Vagina (tissue), 2 donors: Measurements from ENCODE around the gene TXNRD2.

ENCODE experiments used
- POLR2A ChIP-seq, 2 donors: fragments of 450-650 bp; IDR thresholded peaks; one replicate each; pipeline ENCODE4 v1.6.1; 2017; ENCODE audit warnings: antibody characterized with exemption in 2 of 2, mild to moderate bottlenecking in 2 of 2, moderate library complexity in 2 of 2
- POLR2AphosphoS5 ChIP-seq, 2 donors: sonication (generic); formaldehyde crosslinking; IDR thresholded peaks; one replicate each; pipeline ENCODE4 v1.9.0; 2017; ENCODE audit warnings: antibody characterized with exemption in 2 of 2, mild to moderate bottlenecking in 2 of 2, low read depth in 1 of 2; ENCODE audit not compliant: insufficient read depth in 1 of 2
- TF ChIP-seq, protein P1 (sequence below), 3 experiments: fragments of 450-650 bp in 2 of 3; fragments of 200-600 bp in 1 of 3; sonication (generic) in 1 of 3; IDR thresholded peaks; one replicate each; pipeline ENCODE4 v1.5.1; 2017 to 2019; ENCODE audit warnings: antibody characterized with exemption in 3 of 3, mild to moderate bottlenecking in 2 of 3, moderate library complexity in 2 of 3

DNA sequence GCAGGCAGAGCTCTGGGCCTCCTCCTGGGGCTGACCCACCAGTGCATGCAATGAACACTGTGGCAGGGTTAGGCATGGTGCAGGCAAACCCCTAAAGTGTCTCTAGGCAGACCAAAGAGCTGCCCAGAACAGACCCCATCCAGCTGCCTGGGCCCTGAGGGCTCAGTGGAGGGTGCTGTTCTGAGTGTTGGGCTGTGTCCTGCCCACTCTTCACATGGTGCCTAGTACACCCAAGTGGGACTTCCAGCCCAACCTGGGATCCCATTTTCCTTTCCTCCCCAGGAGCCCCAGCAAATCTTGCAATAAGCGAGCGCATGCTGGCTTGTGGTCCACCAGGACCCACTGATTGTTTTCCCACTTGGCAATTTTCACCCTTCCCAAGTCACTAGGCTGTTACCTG is 48.6 kb upstream of the TXNRD2 start:
- TF ChIP-seq, protein P1, sequence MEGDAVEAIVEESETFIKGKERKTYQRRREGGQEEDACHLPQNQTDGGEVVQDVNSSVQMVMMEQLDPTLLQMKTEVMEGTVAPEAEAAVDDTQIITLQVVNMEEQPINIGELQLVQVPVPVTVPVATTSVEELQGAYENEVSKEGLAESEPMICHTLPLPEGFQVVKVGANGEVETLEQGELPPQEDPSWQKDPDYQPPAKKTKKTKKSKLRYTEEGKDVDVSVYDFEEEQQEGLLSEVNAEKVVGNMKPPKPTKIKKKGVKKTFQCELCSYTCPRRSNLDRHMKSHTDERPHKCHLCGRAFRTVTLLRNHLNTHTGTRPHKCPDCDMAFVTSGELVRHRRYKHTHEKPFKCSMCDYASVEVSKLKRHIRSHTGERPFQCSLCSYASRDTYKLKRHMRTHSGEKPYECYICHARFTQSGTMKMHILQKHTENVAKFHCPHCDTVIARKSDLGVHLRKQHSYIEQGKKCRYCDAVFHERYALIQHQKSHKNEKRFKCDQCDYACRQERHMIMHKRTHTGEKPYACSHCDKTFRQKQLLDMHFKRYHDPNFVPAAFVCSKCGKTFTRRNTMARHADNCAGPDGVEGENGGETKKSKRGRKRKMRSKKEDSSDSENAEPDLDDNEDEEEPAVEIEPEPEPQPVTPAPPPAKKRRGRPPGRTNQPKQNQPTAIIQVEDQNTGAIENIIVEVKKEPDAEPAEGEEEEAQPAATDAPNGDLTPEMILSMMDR (IDR thresholded peaks at IDR 0.05), result no peak
- no peak for TF ChIP-seq POLR2AphosphoS5 (IDR thresholded peaks at IDR 0.05; ENCODE audit: insufficient read depth in 1 of 2, low read depth in 1 of 2)
- no peak for TF ChIP-seq POLR2A (IDR thresholded peaks at IDR 0.05)
